VCaP (cell line): Measurements from ENCODE around the gene NIP7.

Experiments
- H3K27ac ChIP-seq: fragments of 450-650 bp; 2 replicates; pipeline ENCODE4 v1.5.1; 2017
- CTCF ChIP-seq: fragments of 450-650 bp; conservative IDR thresholded peaks from 2 replicates; pipeline ENCODE4 v1.5.1; 2017; ENCODE audit warnings: mild to moderate bottlenecking, moderate library complexity

NIP7 gene

GRCh38 chr16:69302301-69302700, 37.3 kb upstream of the NIP7 start:
- no peak for TF ChIP-seq CTCF
- no peak overlapping the region for H3K27ac ChIP-seq

- no peak for TF ChIP-seq CTCF
- no peak overlapping the region for H3K27ac ChIP-seq
Observed at GRCh38 chr16:69306031-69306430, 33.5 kb upstream of the NIP7 start.

GRCh38 chr16:69307091-69307490, 32.5 kb upstream of the NIP7 start:
- H3K27ac ChIP-seq, result no peak overlapping the region
- TF ChIP-seq CTCF, result no peak

GRCh38 chr16:69307856-69308255, 31.7 kb upstream of the NIP7 start:
- no peak for TF ChIP-seq CTCF

GRCh38 chr16:69309316-69309715, 30.3 kb upstream of the NIP7 start:
- H3K27ac ChIP-seq, result no peak overlapping the region
- TF ChIP-seq CTCF, result no peak

More at GRCh38 chr16:69307856-69308255, 31.7 kb upstream of the NIP7 start:
- no peak overlapping the region for H3K27ac ChIP-seq

GRCh38 chr16:69310653-69311532, 28.7 kb upstream of the NIP7 start, which contains the start of gene VPS4A:
TSS of gene VPS4A (plus strand) at chr16:69311350. CDS start at chr16:69311512, 162 bp downstream.
- peak within 1 kb of the TSS; percentile 81 for H3K27ac ChIP-seq
- peak; percentile 86 for TF ChIP-seq CTCF

GRCh38 chr16:69311533-69312387, 27.8 kb upstream of the NIP7 start:
- no peak for TF ChIP-seq CTCF
- peak overlapping the region; percentile 81 for H3K27ac ChIP-seq
